Mucosa of stomach (tissue), 1 donor: ENCODE data around the gene FHAD1.

Experiments
- H3K27me3 ChIP-seq: one replicate; pipeline ENCODE4 v1.7.0; 2013; ENCODE audit warnings: mild to moderate bottlenecking, low read length; ENCODE audit not compliant: control insufficient read depth, insufficient read depth
- H3K36me3 ChIP-seq: one replicate; pipeline ENCODE4 v1.7.0; 2013; ENCODE audit warnings: low read length; ENCODE audit not compliant: control insufficient read depth, insufficient read depth
- H3K4me1 ChIP-seq: one replicate; pipeline ENCODE4 v1.7.0; 2013; ENCODE audit warnings: mild to moderate bottlenecking, low read length; ENCODE audit not compliant: control insufficient read depth, insufficient read depth
- H3K4me3 ChIP-seq: one replicate; pipeline ENCODE4 v1.7.0; 2013; ENCODE audit warnings: low read length
- H3K9ac ChIP-seq: one replicate; pipeline ENCODE4 v1.7.0; 2013; ENCODE audit warnings: mild to moderate bottlenecking, low read length, moderate library complexity
- H3K9me3 ChIP-seq: one replicate; pipeline ENCODE4 v1.7.0; 2013; ENCODE audit warnings: mild to moderate bottlenecking, low read length, moderate library complexity; ENCODE audit not compliant: control insufficient read depth
- donor health status: Pancreatic carcinoma.

Gene FHAD1

GRCh38 chr1:15258833-15259621 lies 12.0 kb downstream of the FHAD1 start:
- Histone ChIP-seq H3K4me1 (peaks cover 15% of the 10 kb centered on the region), H3K4me3 (no peak overlapping the region), H3K36me3 (no peaks in the 10 kb centered on the region), H3K27me3 (no peaks in the 10 kb centered on the region), H3K9ac (no peak overlapping the region), H3K9me3 (no peaks in the 10 kb centered on the region)

GRCh38 chr1:15259622-15260007 lies 12.6 kb downstream of the FHAD1 start:
- Histone ChIP-seq H3K4me1 (peaks cover 15% of the 10 kb centered on the region), H3K9me3 (no peaks in the 10 kb centered on the region), H3K9ac (no peak overlapping the region), H3K4me3 (no peak overlapping the region), H3K36me3 (no peaks in the 10 kb centered on the region), H3K27me3 (no peaks in the 10 kb centered on the region)

GRCh38 chr1:15260418-15261154 lies 13.6 kb downstream of the FHAD1 start:
- Histone ChIP-seq H3K4me1 (peaks cover 19% of the 10 kb centered on the region), H3K4me3 (no peak overlapping the region), H3K27me3 (no peaks in the 10 kb centered on the region), H3K36me3 (no peaks in the 10 kb centered on the region), H3K9me3 (no peaks in the 10 kb centered on the region), H3K9ac (no peak overlapping the region)

- peak overlapping the region; percentile 26 for H3K9ac ChIP-seq
- H3K4me3 ChIP-seq: no peak overlapping the region
- no peaks in the 10 kb centered on the region for H3K9me3 ChIP-seq
- peaks cover 19% of the 10 kb centered on the region for H3K4me1 ChIP-seq
- no peaks in the 10 kb centered on the region for H3K36me3 ChIP-seq
- H3K27me3 ChIP-seq: no peaks in the 10 kb centered on the region
These were observed 14.4 kb downstream of the FHAD1 start for GRCh38 chr1:15261155-15262002.

- peak overlapping the region; percentile 26 for H3K9ac ChIP-seq
These were observed 15.0 kb downstream of the FHAD1 start for GRCh38 chr1:15262003-15262377.

GRCh38 chr1:15262706-15263105 lies 15.7 kb downstream of the FHAD1 start:
- Histone ChIP-seq H3K9ac (no peak overlapping the region), H3K36me3 (no peaks in the 10 kb centered on the region), H3K9me3 (no peaks in the 10 kb centered on the region), H3K27me3 (no peaks in the 10 kb centered on the region), H3K4me1 (peaks cover 19% of the 10 kb centered on the region), H3K4me3 (no peak overlapping the region)

More at GRCh38 chr1:15262003-15262377, 15.0 kb downstream of the FHAD1 start:
- Histone ChIP-seq H3K27me3 (no peaks in the 10 kb centered on the region), H3K36me3 (no peaks in the 10 kb centered on the region), H3K4me1 (peaks cover 19% of the 10 kb centered on the region), H3K4me3 (no peak overlapping the region), H3K9me3 (no peaks in the 10 kb centered on the region)

GRCh38 chr1:15264769-15265168 lies 17.7 kb downstream of the FHAD1 start:
- peaks cover 19% of the 10 kb centered on the region for H3K4me1 ChIP-seq
- H3K9ac ChIP-seq: no peak overlapping the region

GRCh38 chr1:15271196-15271595 lies 24.2 kb downstream of the FHAD1 start:
- no peak overlapping the region for H3K4me3 ChIP-seq

More at GRCh38 chr1:15264769-15265168, 17.7 kb downstream of the FHAD1 start:
- no peaks in the 10 kb centered on the region for H3K36me3 ChIP-seq
- no peak overlapping the region for H3K4me3 ChIP-seq
- H3K9me3 ChIP-seq: no peaks in the 10 kb centered on the region
- H3K27me3 ChIP-seq: no peaks in the 10 kb centered on the region

GRCh38 chr1:15272009-15272781 lies 25.2 kb downstream of the FHAD1 start:
- H3K27me3 ChIP-seq: no peaks in the 10 kb centered on the region
- no peak overlapping the region for H3K9ac ChIP-seq
- no peaks in the 10 kb centered on the region for H3K36me3 ChIP-seq
- no peaks in the 10 kb centered on the region for H3K9me3 ChIP-seq
- H3K4me1 ChIP-seq: peaks cover 3% of the 10 kb centered on the region
- H3K4me3 ChIP-seq: no peak overlapping the region

More at GRCh38 chr1:15271196-15271595, 24.2 kb downstream of the FHAD1 start:
- Histone ChIP-seq H3K9ac (no peak overlapping the region), H3K27me3 (no peaks in the 10 kb centered on the region), H3K4me1 (peaks cover 3% of the 10 kb centered on the region), H3K9me3 (no peaks in the 10 kb centered on the region), H3K36me3 (no peaks in the 10 kb centered on the region)

- no peak overlapping the region for H3K9ac ChIP-seq
- no peaks in the 10 kb centered on the region for H3K9me3 ChIP-seq
- H3K36me3 ChIP-seq: no peaks in the 10 kb centered on the region
- H3K4me1 ChIP-seq: peaks cover 3% of the 10 kb centered on the region
- H3K4me3 ChIP-seq: no peak overlapping the region
- no peaks in the 10 kb centered on the region for H3K27me3 ChIP-seq
These were observed 25.7 kb downstream of the FHAD1 start for GRCh38 chr1:15272782-15273127.

- Histone ChIP-seq H3K9ac (no peak overlapping the region), H3K27me3 (no peaks in the 10 kb centered on the region), H3K36me3 (no peaks in the 10 kb centered on the region), H3K9me3 (no peaks in the 10 kb centered on the region), H3K4me1 (peaks cover 3% of the 10 kb centered on the region), H3K4me3 (no peak overlapping the region)
These were observed 26.3 kb downstream of the FHAD1 start for GRCh38 chr1:15273274-15273673.
